Mesenchymal stem cell (in vitro differentiated cells and primary cell): Measurements from ENCODE around the gene CORT.

Experiments
- DNase-seq: peaks from one replicate; pipeline ENCODE4 v3.0.0-alpha.2; 2013
- H2AFZ ChIP-seq: one replicate; pipeline ENCODE4 v1.6.1; 2013; ENCODE audit warnings: low read depth, mild to moderate bottlenecking, control low read depth, inconsistent platforms, low read length, moderate library complexity
- H2AK5ac ChIP-seq: 2 replicates; pipeline ENCODE4 v1.6.1; 2013; ENCODE audit warnings: low read length, moderate library complexity, mild to moderate bottlenecking, inconsistent platforms; ENCODE audit not compliant: severe bottlenecking
- H2BK120ac ChIP-seq: one replicate; pipeline ENCODE4 v1.6.1; 2013; ENCODE audit warnings: low read depth, mild to moderate bottlenecking, inconsistent platforms, low read length, moderate library complexity
- H2BK12ac ChIP-seq, 2 experiments: one replicate each; pipeline ENCODE4 v1.6.1; 2013; ENCODE audit warnings: inconsistent platforms in 2 of 2, low read length in 2 of 2, mild to moderate bottlenecking in 2 of 2, moderate library complexity in 2 of 2, control low read depth in 1 of 2
- H2BK15ac ChIP-seq: one replicate; pipeline ENCODE4 v1.6.1; 2013; ENCODE audit warnings: mild to moderate bottlenecking, low read depth, inconsistent platforms; ENCODE audit not compliant: poor library complexity, severe bottlenecking
- H2BK5ac ChIP-seq: 2 replicates; pipeline ENCODE4 v1.6.1; 2013; ENCODE audit warnings: low read depth, mild to moderate bottlenecking, low read length, control low read depth, inconsistent platforms; ENCODE audit not compliant: poor library complexity, severe bottlenecking
- H3K14ac ChIP-seq, 2 experiments: one replicate each; pipeline ENCODE4 v1.6.1; 2013; ENCODE audit warnings: inconsistent platforms in 2 of 2, low read length in 2 of 2, control low read depth in 1 of 2, mild to moderate bottlenecking in 1 of 2, moderate library complexity in 1 of 2
- H3K18ac ChIP-seq, 2 experiments: one replicate each; pipeline ENCODE4 v1.6.1; 2013; ENCODE audit warnings: inconsistent platforms in 2 of 2, low read length in 2 of 2, control low read depth in 1 of 2, low read depth in 1 of 2, mild to moderate bottlenecking in 1 of 2
- H3K23ac ChIP-seq, 2 experiments: one replicate each; pipeline ENCODE4 v1.6.1; 2013; ENCODE audit warnings: inconsistent platforms in 2 of 2, low read length in 2 of 2, mild to moderate bottlenecking in 2 of 2, moderate library complexity in 2 of 2, control low read depth in 1 of 2
- H3K27ac ChIP-seq: 2 replicates; pipeline ENCODE4 v1.5.1; 2013; ENCODE audit warnings: mild to moderate bottlenecking, moderate library complexity, low read length, control low read depth, inconsistent platforms; ENCODE audit not compliant: poor library complexity, severe bottlenecking
- H3K27me3 ChIP-seq, 2 experiments: 2 replicates each; pipeline versions ENCODE4 v1.6.1 to v1.7.0; 2013; ENCODE audit warnings: low read length in 2 of 2, mild to moderate bottlenecking in 2 of 2, moderate library complexity in 2 of 2, control low read depth in 1 of 2, inconsistent platforms in 1 of 2; ENCODE audit not compliant: control insufficient read depth in 1 of 2, insufficient read depth in 1 of 2
- H3K36me3 ChIP-seq, 2 experiments: 2 replicates each; pipeline versions ENCODE4 v1.6.1 to v1.7.0; 2013; ENCODE audit warnings: low read length in 2 of 2, control low read depth in 1 of 2, inconsistent platforms in 1 of 2, low read depth in 1 of 2, mild to moderate bottlenecking in 1 of 2; ENCODE audit not compliant: insufficient read depth in 2 of 2, control insufficient read depth in 1 of 2
- H3K4ac ChIP-seq, 2 experiments: one replicate each; pipeline ENCODE4 v1.6.1; 2013; ENCODE audit warnings: inconsistent platforms in 2 of 2, low read length in 2 of 2, mild to moderate bottlenecking in 2 of 2, moderate library complexity in 2 of 2, control low read depth in 1 of 2, low read depth in 1 of 2
- H3K4me1 ChIP-seq: 2 replicates; pipeline ENCODE4 v1.6.1; 2013; ENCODE audit warnings: low read depth, low read length, control low read depth; ENCODE audit not compliant: control insufficient read depth, insufficient read depth
- H3K4me2 ChIP-seq: 2 replicates; pipeline ENCODE4 v1.6.1; 2013; ENCODE audit warnings: low read length, mild to moderate bottlenecking, inconsistent platforms; ENCODE audit not compliant: poor library complexity, severe bottlenecking
- H3K4me3 ChIP-seq, 2 experiments: 2 replicates each; pipeline versions ENCODE4 v1.5.1 to v1.7.0; 2013; ENCODE audit warnings: low read length in 2 of 2, mild to moderate bottlenecking in 2 of 2, control low read depth in 1 of 2, low read depth in 1 of 2; ENCODE audit not compliant: insufficient read depth in 1 of 2
- H3K79me1 ChIP-seq: replicated peaks from 2 replicates; pipeline ENCODE4 v1.6.1; 2013; ENCODE audit warnings: mild to moderate bottlenecking, control low read depth, low read length, inconsistent platforms; ENCODE audit not compliant: poor library complexity, severe bottlenecking
- H3K9ac ChIP-seq: 2 replicates; pipeline ENCODE4 v1.7.0; 2013; ENCODE audit warnings: mild to moderate bottlenecking, low read length, moderate library complexity
- H3K9me3 ChIP-seq: 2 replicates; pipeline ENCODE4 v1.7.0; 2013; ENCODE audit warnings: mild to moderate bottlenecking, low read length; ENCODE audit not compliant: control insufficient read depth
- H4K8ac ChIP-seq: one replicate; pipeline ENCODE4 v1.6.1; 2013; ENCODE audit warnings: inconsistent platforms, mild to moderate bottlenecking, low read length, moderate library complexity
- H4K91ac ChIP-seq: one replicate; pipeline ENCODE4 v1.6.1; 2013; ENCODE audit warnings: mild to moderate bottlenecking, low read length, inconsistent platforms
- WGBS: methylation state at CpG from one replicate; pipeline ENCODE4 v1.1.7; 2013; ENCODE audit warnings: mixed read lengths; 5-methylcytosine and 5-hydroxymethylcytosine counted together

Gene CORT

GRCh38 chr1:10479296-10479695 is 29.5 kb downstream of the CORT start:
- no peak overlapping the region for H3K4ac ChIP-seq
- H3K27ac ChIP-seq, result no peak overlapping the region
- peaks cover 4% of the 10 kb centered on the region for H3K4me1 ChIP-seq
- H3K36me3 ChIP-seq, result peaks cover 3 to 11% of the 10 kb centered on the region in 2 experiments
- H3K9me3 ChIP-seq, result no peaks in the 10 kb centered on the region
- WGBS, result 86% methylated on average over 7 of the region's 8 CpGs
- no peak overlapping the region for H2BK15ac ChIP-seq
- no peaks in the 10 kb centered on the region for H3K27me3 ChIP-seq
- no peak overlapping the region for H3K14ac ChIP-seq
- no peak overlapping the region for H4K91ac ChIP-seq
- no peak for DNase-seq
- no peak overlapping the region for H4K8ac ChIP-seq
- no peak overlapping the region for H3K4me2 ChIP-seq
- H2BK12ac ChIP-seq, result no peak overlapping the region
- H2BK5ac ChIP-seq, result no peak overlapping the region
- no peak overlapping the region for H2AFZ ChIP-seq
- peaks cover 16% of the 10 kb centered on the region for H3K79me1 ChIP-seq
- no peak overlapping the region for H3K18ac ChIP-seq
- no peak overlapping the region for H3K9ac ChIP-seq
- H3K23ac ChIP-seq, result no peak overlapping the region
- H2AK5ac ChIP-seq, result no peak overlapping the region
- H3K4me3 ChIP-seq, result no peak overlapping the region
- no peak overlapping the region for H2BK120ac ChIP-seq

- H2AK5ac ChIP-seq, result no peak overlapping the region
- no peak overlapping the region for H4K91ac ChIP-seq
- no peak overlapping the region for H3K27ac ChIP-seq
- no peaks in the 10 kb centered on the region for H3K27me3 ChIP-seq
- no peak overlapping the region for H2BK120ac ChIP-seq
- H2BK5ac ChIP-seq, result no peak overlapping the region
- no peak overlapping the region for H3K4me2 ChIP-seq
- no peak for DNase-seq
- H3K4me3 ChIP-seq, result no peak overlapping the region
- no peak overlapping the region for H2AFZ ChIP-seq
- peaks cover 15% of the 10 kb centered on the region for H3K79me1 ChIP-seq
- no peak overlapping the region for H4K8ac ChIP-seq
- no peak overlapping the region for H2BK12ac ChIP-seq
- H3K18ac ChIP-seq, result no peak overlapping the region
- H3K4me1 ChIP-seq, result peaks cover 2% of the 10 kb centered on the region
- H3K23ac ChIP-seq, result no peak overlapping the region
- no peak overlapping the region for H3K4ac ChIP-seq
- H3K36me3 ChIP-seq, result peaks cover 3 to 11% of the 10 kb centered on the region in 2 experiments
- WGBS, result 83% methylated on average over 1 of the region's 2 CpGs
- no peak overlapping the region for H2BK15ac ChIP-seq
- no peaks in the 10 kb centered on the region for H3K9me3 ChIP-seq
- no peak overlapping the region for H3K14ac ChIP-seq
- no peak overlapping the region for H3K9ac ChIP-seq
These were observed 30.8 kb downstream of the CORT start for GRCh38 chr1:10480614-10481013.

- Histone ChIP-seq H3K4ac (no peak overlapping the region), H2BK12ac (no peak overlapping the region), H3K27me3 (no peaks in the 10 kb centered on the region), H3K23ac (no peak overlapping the region), H3K79me1 (peaks cover 11% of the 10 kb centered on the region), H4K8ac (no peak overlapping the region), H2BK15ac (no peak overlapping the region), H2BK120ac (no peak overlapping the region), H3K27ac (no peak overlapping the region), H3K4me2 (no peak overlapping the region), H4K91ac (no peak overlapping the region), H3K14ac (no peak overlapping the region), H3K18ac (no peak overlapping the region), H3K4me3 (no peak overlapping the region), H2AFZ (no peak overlapping the region), H2BK5ac (no peak overlapping the region), H3K36me3 (peaks cover 7 to 11% of the 10 kb centered on the region in 2 experiments), H3K9me3 (no peaks in the 10 kb centered on the region), H3K4me1 (peaks cover 2% of the 10 kb centered on the region), H3K9ac (no peak overlapping the region), H2AK5ac (no peak overlapping the region)
- no peak for DNase-seq
- WGBS, result 95% methylated on average over 6 of the region's 6 CpGs
These were observed 34.7 kb downstream of the CORT start for GRCh38 chr1:10484521-10484920.

- Histone ChIP-seq H2BK12ac (no peak overlapping the region), H2AK5ac (no peak overlapping the region), H3K23ac (no peak overlapping the region), H4K91ac (no peak overlapping the region), H3K36me3 (peaks cover 5 to 7% of the 10 kb centered on the region in 2 experiments), H3K27me3 (no peaks in the 10 kb centered on the region), H3K9me3 (no peaks in the 10 kb centered on the region), H2BK5ac (no peak overlapping the region), H2BK120ac (no peak overlapping the region), H3K14ac (no peak overlapping the region), H2BK15ac (no peak overlapping the region), H2AFZ (no peak overlapping the region), H3K4me2 (no peak overlapping the region), H3K79me1 (peaks cover 27% of the 10 kb centered on the region), H3K4ac (no peak overlapping the region), H3K4me3 (no peak overlapping the region), H3K9ac (no peak overlapping the region), H4K8ac (no peak overlapping the region), H3K27ac (no peak overlapping the region), H3K4me1 (peaks cover 2% of the 10 kb centered on the region), H3K18ac (no peak overlapping the region)
- DNase-seq, result peak; percentile 24
- 13% methylated on average over 4 of the region's 4 CpGs for WGBS
These were observed 39.6 kb downstream of the CORT start for GRCh38 chr1:10489291-10490055.
